NT2/D1 (cell line): ENCODE data around the gene CCDC92.

Experiments used
- YY1 ChIP-seq: IDR thresholded peaks from 2 replicates; pipeline ENCODE4 v1.6.1; 2011; ENCODE audit not compliant: insufficient read length, insufficient read depth
- ZNF274 ChIP-seq: IDR thresholded peaks from 2 replicates; pipeline ENCODE4 v1.6.1; 2011; ENCODE audit warnings: mild to moderate bottlenecking, low read depth, low read length

- TF ChIP-seq YY1: no peak
- no peak for TF ChIP-seq ZNF274
These were observed 49.6 kb downstream of the CCDC92 start for GRCh38 chr12:123923038-123923437.
